Hematopoietic multipotent progenitor cell treated with erythropoietin and hydrocortisone succinate and interleukin-3 and kit ligand, for 17 days (in vitro differentiated cells): Measurements from ENCODE around the gene IL11RA.

Experiments used
- DNase-seq: peaks from one replicate; pipeline ENCODE4 v3.0.0-alpha.2; 2015; ENCODE audit warnings: low spot score

IL11RA gene

GRCh38 chr9:34651876-34652601 lies at the start of gene IL11RA:
Gene IL11RA, plus strand, starts transcription at chr9:34652185. Its CDS starts 3,033 bp downstream, at chr9:34655218.
- peak; percentile 61 for DNase-seq

- DNase-seq, result peak; percentile 85
Measured at GRCh38 chr9:34603610-34604231, 48.3 kb upstream of the IL11RA start.

- no peak for DNase-seq
Measured at GRCh38 chr9:34606190-34606589, 45.8 kb upstream of the IL11RA start.

GRCh38 chr9:34606905-34607304 lies 45.1 kb upstream of the IL11RA start:
- no peak for DNase-seq

- DNase-seq, result no peak
Measured at GRCh38 chr9:34607331-34607730, 44.7 kb upstream of the IL11RA start.

GRCh38 chr9:34610434-34611206 lies 41.4 kb upstream of the IL11RA start:
- no peak for DNase-seq

- no peak for DNase-seq
Measured at GRCh38 chr9:34611251-34611810, 40.7 kb upstream of the IL11RA start.

- DNase-seq, result peak; percentile 92
Measured at GRCh38 chr9:34611811-34612787, 39.9 kb upstream of the IL11RA start, which contains the start of gene RPP25L. Gene RPP25L, minus strand, starts transcription at chr9:34612097. Its CDS starts 801 bp downstream, at chr9:34611296.

GRCh38 chr9:34612788-34613390 lies 39.1 kb upstream of the IL11RA start:
- peak; percentile 91 for DNase-seq

GRCh38 chr9:34615132-34615531 lies 36.9 kb upstream of the IL11RA start:
- DNase-seq, result no peak

- DNase-seq, result peak; percentile 95
Measured at GRCh38 chr9:34620061-34620994, 31.7 kb upstream of the IL11RA start, which contains the start of gene DCTN3. Gene DCTN3, minus strand, starts transcription at chr9:34620495. Its CDS starts 31 bp downstream, at chr9:34620464.

GRCh38 chr9:34623374-34624235 lies 28.4 kb upstream of the IL11RA start:
- no peak for DNase-seq

GRCh38 chr9:34624475-34625185 lies 27.4 kb upstream of the IL11RA start:
- no peak for DNase-seq

- no peak for DNase-seq
Measured at GRCh38 chr9:34625186-34625486, 26.8 kb upstream of the IL11RA start.

GRCh38 chr9:34627716-34628655 lies 24.0 kb upstream of the IL11RA start:
- DNase-seq, result no peak

GRCh38 chr9:34628656-34629490 lies 23.1 kb upstream of the IL11RA start, which contains the start of gene ARID3C:
Gene ARID3C, minus strand, starts transcription at chr9:34629066. Its CDS starts 1,052 bp downstream, at chr9:34628014.
- no peak for DNase-seq
